HG03175 (cell line): ENCODE data around the gene LHX5.

Experiments used
- ATAC-seq: cut with Tn5 transposase; IDR thresholded peaks from one replicate; pipeline ENCODE4 v1.9.1; 2021; ENCODE audit warnings: mild to moderate bottlenecking, moderate library complexity; ENCODE audit not compliant: unreplicated experiment

The LHX5 gene

DNA sequence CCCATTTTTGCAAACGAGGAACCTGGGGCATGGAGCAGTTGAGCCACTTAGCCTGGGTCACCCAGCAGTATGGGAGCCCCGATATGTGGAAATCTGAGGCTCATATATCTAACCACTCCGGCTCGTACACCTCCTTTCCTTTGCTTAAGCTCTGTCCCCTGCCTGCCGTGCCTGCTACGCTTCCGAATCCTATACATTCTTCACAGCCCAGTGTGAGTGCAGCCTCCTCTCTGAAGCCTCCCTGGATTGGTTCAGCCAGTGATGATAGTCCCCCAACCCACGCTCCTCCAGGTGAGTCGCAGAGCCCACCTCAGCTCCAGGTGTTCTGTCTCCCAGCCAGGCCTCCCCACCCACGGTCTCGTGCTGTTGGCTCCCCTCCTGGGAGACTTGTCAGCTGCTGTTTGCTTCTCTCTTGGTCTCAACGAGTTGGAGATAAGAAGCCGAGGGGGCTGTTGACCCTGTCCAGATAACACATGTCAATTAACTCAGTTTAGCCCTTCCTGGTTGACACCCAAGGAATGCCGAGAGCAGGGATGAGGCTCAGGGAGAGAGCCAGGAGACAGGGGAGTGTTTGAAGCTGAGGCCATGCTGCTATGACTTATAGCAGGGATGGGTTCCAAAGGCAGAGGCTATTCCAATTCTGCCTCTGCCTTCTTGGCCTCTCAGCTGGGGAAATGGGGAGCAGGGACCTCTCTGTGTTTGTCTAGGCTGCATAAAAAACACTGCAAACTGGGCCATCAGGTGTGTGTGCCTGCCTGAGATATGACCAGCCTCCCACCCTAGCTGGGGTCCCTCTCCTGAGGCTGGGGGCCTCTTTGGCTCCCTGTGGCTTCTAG, 30.5 kb downstream of the LHX5 start:
- ATAC-seq = no peak

DNA sequence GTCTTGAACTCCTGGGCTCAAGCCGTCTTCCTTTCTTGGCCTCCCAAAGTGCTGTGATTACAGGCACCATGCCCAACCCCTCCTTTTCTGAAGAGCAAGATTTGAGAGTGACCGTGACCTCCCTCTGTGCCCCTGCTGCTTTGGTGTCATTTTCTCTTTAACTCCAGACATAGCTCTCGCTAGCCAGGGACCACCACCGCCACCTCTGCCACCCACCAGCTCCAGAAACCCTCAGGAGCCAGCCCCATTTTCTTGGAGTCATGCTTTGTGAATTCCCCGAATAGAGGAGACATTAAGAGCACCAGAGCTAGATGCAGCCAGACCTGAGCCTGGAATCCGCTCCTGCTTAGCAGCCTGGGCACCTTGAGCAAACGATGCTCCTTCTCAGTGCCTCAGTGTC, 31.3 kb downstream of the LHX5 start:
- ATAC-seq = no peak

DNA sequence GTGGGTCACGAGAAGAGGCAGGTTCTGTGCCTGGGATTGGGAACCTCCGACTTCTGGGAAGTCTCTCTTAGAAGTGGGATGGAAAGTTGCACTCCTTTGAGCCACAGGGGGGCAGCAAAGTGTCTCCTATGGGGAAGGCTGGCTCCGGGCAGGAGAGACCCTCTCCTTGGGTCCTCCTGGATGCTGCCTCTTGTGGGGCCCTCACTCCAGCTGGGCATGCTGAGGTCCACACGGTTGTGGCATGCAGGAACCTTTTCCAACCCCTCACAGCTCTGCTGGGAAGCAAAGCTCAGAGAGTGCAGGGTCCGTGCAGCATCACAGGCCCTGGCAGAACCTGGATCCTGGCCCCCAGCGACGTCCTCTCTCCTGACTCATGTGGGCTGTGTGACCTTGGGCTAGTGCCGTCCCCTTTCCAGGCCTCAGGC, 32.1 kb downstream of the LHX5 start:
- ATAC-seq = no peak

DNA sequence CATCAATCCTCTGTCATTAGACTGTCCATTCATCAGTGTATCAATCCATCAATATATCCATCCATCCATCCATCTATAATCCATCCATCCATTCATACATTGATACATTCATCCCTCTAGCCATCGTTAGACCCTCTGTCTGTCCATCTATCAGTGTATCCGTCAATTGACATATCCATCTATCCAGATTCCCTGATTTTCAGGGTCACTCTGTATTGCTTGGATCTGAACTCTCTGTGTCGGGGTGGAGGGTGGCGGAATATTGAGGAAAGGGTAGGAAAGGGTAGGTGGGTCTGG, 32.4 kb downstream of the LHX5 start:
- no peak for ATAC-seq

DNA sequence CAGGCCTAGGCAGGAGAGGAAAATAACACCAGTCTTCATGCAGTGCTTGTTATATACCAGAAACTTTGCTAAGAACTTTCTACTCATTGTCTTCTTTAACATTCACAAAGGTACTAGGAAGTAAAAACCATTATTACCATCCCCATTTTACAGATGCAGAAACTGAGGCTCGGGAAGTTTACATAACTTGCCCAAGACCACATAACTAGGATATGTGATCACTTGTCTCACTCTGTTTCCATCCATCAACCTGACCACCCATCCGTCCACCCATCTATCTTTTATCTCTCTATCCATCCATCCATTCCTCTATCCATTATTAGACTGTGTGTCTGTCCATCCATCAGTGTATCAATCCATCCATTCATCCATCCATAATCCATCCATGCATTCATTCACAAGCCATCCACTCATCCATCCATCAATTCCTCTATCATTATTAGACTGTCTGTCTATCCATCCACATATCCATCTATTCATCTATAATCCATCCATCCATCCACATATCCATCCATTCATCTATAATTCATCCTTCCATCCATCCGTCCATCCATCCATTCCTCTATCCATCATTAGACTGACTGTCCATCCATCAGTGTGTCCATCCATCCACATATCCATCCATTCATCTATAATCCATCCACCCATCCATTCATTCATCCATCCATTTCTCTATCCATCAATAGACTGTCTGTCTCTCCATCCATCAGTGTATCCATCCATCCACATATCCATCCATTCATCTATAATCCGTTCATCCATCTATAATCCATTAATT, 33.0 kb downstream of the LHX5 start:
- no peak for ATAC-seq

DNA sequence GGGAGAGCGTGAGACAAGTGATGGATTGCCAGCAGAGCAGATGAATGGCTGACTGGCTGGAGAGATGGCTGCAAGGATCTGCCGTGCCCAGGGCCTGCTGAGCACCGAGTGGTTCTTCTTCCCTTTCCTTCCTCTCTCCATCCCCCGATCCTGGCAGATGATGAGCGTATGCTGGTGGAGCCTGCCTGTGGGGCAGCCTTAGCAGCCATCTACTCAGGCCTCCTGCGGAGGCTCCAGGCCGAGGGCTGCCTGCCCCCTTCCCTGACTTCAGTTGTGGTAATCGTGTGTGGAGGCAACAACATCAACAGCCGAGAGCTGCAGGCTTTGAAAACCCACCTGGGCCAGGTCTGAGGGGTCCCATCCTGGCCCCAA, 34.0 kb downstream of the LHX5 start:
- ATAC-seq = no peak

DNA sequence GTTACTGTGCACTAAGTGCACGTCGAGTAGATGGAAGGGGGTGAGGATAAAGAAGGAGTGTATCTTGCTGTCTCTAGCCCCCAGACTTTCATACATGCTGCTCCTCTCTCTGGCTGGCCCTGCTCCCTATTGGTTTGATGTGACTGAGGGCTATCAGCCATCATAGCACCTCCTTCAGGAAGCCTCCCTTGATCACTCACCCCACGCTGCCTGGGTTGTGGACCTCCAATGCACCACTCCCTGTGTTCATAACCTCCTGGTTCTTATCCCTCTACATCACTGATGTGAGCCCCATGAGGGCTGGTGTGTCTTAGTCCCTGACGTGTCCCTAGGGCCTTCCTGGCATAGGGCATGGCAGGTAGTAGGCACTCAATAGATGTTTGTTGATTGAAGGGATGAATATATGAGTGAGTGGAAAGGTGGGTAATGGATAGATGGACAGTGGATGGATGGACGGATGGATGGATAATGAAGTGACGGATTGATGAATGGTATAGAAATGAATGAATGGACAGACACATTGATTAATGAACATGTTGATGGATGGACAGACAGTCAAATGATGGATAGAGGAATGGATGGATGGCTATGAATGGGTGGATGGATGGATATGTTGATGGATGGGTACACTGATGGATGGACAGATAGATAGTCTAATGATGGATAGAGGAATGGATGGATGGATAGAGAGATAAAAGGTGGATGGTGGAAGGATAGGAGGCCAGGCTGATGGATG, 34.5 kb downstream of the LHX5 start:
- ATAC-seq = no peak

DNA sequence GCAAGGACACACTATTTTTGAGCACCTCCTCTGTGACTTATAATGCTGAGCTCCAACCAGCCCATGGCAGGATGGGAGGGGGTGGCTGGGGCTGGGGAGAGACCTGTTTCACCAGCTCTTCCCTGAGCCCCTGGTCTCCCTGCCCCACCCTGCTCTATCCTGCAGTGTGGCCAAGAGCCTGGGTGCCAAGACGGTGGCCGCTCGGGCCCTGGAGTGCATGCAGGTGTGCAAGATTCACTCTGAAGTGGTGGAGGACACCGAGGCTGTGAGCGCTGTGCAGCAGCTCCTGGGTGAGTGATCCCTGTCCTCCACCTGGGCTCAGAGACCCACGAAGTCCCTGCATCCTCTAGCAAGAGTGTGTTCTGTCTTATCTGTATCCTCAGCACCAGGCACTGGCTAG, 35.1 kb downstream of the LHX5 start:
- ATAC-seq = no peak

DNA sequence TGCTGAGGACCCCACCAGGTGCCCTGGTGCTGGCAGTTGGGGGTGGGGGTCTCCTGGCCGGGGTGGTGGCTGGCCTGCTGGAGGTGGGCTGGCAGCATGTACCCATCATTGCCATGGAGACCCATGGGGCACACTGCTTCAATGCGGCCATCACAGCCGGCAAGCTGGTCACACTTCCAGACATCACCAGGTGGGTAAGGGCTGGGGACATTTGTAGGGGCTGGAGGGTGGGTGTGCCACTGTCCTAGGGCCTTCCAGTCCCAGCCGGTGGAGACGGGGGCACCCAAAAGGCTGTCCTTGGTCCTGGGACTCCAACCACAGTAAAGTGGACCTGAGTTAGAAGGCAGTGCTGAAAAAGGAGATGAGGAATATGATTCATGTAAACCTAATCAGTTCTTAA, 36.3 kb downstream of the LHX5 start:
- no peak for ATAC-seq

DNA sequence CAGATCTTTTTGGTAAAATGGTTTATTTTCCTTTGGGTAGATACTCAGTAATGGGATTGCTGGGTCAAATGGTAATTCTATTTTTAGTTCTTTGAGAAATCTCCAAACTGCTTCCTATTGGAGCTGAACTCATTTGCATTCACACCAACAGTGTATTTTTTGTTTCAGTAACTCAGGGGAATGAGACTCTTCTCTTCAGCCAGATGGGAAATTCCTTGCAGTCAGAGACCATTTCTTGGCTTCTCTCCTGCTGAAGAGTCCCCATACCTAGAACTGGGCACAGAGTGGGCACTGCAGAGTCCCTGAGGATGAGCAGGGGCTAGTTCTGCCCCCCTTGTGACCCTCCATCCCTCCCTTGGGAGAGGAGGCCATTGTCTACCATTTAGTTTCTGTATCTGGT, 38.7 kb downstream of the LHX5 start:
- ATAC-seq = no peak

DNA sequence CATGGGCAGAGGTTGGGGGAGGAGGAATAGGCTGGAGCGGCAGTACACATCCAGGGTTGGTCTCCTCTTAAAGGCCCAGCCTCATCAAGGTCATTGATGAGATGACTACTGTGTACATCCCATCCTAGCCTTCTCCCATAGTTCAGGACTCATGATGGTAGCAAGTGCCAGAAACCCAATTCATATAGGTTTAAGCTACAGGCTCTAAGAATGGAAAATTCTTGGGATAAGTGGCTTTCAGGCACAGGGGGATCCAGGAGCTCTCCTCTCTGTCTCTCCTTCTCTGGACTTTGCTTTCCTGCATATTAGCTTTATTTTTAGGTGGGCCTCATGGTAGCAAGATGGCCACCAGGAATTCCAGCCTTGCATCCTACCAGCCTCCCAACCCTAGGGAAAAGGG, 43.2 kb downstream of the LHX5 start:
- no peak for ATAC-seq

DNA sequence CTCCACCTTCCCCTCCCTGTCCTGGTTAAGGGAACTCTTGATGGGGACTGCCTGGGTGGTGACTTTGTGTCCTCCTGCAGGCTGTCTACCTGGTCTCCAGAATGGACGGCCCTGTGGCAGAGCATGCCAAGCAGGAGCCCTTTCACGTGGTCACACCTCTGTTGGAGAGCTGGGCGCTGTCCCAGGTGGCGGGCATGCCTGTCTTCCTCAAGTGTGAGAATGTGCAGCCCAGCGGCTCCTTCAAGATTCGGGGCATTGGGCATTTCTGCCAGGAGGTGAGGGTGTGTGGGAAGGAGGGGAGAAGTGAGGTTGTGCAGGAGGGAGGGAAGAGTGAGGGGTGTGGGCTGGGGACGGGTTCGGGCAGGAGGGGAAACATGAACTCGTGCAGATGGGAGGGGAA, 43.8 kb downstream of the LHX5 start:
- no peak for ATAC-seq

DNA sequence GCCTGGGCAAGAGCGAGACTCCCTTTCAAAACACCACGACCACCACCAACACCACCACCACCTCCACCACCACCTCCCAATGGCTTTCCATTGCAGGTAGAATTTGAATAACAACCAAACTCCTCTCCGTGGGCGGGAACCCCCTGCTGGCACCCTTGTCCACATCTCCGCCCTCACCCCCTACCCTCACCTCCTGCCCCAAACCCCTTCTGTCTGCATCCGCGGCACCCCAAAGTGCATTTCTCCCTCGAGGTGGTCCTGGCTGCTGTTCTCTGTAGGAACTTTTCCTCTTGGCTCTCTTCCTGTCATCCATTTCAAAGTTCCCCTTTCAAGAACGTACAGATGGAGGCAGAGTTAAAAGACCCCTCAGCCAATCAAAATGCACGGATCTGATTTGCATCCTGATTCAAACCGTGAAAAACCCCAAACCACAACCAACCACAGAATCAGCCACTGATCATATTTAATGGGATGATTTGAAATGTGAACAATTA, 45.7 kb downstream of the LHX5 start:
- ATAC-seq = no peak

DNA sequence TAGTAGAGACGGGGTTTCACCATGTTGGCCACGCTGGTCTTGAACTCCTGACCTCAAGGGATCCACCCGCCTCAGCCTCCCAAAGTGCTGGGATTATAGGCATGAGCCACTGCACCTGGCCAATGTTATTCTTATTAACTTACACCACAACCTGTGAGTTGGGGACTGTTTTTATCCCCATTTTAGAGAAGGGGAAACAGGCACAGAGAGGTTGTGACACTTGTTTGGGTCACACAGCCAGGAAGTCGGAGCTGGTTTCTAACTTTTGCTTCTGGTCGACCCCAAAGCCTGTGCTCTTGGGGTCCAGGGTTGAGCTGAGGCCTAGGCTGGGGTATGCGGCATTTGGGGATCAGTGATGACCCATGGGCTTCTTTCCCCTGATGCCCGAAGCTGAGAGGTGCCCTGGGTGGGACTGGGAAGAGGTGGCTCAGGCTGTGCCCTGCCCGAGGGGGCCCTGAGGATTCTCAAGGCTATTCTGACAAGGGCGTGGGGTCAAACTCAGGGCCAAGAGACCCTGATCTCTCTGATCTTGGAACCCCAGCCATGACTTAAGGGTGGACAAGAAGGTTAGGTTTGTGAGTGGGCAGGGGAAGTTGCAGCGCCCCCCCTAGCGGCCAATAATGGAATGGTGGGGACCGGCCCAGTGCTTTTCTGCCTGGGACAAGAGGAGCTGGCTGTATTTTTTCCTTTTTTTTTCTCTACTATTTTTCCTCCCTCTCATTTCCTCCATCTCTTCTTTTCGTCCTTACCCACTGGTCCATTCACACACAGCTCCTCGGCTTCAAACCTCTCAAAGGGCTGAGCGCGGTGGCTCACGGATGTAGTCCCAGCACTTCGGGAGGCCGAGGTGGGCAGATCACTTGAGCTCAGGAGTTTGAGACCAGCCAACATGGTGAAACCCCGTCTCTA, 46.5 kb downstream of the LHX5 start:
- no peak for ATAC-seq

DNA sequence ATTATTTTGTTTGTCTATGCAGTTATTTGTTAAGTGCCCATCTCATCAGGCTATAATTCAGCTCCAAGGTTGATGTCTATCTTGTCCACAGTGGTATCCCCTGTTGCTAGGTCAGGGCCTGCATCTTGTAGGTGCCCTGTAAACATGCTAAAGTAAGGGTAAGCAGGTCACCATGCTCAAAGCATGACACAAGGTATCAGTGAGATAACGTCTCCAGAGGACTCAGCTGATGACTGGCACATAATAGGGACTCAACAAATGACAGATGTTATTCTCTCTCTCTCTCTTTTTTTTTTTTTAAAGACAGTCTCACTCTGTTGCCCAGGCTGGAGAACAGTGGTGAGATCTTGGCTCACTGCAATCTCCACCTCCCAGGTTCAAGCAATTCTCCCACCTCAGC, 47.2 kb downstream of the LHX5 start:
- no peak for ATAC-seq

DNA sequence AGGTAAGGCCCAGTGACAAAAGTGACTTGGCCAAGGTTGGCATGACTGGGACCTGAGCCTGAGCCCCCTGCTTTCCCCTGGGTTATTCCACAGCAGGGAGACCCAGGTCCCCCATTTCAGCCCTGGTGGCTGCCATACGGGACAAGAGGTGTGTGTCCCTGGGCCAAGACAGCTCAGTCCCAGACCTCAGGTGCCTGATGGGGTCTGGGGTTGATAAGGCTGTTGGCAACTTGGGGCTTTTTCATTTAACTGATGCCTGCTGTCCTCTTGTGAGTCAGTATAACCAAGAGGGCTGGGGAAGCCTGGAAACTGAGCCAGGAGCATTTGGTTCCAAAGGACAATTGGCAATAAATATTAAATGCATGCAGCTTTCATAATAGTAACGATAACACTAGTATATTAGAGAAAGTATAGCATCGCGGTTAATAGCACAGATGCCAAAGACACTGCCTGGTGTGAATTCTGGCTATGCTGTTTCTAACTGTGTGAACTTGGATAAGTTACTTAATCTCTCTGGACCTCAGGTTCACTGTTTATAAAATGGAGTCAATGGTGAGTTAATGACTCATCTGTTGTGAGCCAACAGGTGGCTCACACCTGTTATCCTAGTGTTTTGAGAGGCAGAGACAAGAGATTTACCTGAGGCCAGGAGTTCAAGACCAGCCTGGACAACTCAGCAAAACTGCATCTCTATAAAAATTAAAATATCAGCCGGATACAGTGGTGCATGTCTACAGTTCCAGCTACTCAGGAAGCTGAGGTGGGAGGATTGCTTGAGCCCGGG, 48.6 kb downstream of the LHX5 start:
- ATAC-seq = no peak

DNA sequence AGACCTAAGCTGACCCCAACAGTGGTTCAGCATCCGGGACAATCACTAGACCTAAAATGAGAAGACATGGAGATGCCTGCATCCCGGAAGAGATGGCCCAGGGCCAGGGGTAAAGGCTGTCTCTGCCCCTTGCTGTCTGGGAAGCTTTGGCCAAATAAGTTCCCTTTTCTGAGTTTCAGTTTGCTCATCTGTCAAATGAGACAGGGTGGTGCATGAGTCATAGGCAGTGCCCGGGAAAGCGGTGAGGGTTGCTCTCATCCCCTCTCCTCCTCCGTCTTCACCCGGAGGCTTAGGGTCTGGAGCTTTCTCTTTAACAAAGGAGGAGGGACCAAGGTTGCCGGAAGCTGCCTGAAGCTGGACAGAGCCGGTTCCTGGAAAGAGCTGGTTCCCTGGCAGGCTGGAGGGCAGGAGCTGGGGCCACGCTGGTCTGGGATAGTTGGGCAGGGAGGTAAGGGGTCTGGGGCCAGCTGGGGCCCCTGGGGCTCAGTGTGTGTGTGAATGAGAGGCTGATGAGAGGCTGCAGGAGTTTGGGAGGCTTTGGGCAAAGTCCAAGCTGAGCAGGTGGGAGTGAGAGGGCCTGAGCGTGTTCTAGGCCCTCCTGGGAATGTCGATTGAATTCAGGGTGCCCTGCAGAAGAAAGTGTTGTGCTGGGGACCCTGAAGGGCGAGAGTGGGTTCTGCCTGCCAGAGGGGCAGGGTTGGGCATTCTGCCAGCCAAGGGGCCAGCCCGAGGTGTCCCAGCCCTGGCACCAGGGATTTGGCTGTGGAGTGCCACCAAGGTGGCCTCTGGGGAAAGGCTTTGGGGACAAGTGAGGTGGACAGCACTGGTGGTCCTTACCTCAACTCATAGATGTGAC, 49.4 kb downstream of the LHX5 start, which contains the start of gene SDSL:
Gene SDSL, plus strand, starts transcription at position 351 of the 856 bp plus-strand sequence. CDS start 5,603 bp downstream, outside the sequence.
- peak; percentile 85 for ATAC-seq

DNA sequence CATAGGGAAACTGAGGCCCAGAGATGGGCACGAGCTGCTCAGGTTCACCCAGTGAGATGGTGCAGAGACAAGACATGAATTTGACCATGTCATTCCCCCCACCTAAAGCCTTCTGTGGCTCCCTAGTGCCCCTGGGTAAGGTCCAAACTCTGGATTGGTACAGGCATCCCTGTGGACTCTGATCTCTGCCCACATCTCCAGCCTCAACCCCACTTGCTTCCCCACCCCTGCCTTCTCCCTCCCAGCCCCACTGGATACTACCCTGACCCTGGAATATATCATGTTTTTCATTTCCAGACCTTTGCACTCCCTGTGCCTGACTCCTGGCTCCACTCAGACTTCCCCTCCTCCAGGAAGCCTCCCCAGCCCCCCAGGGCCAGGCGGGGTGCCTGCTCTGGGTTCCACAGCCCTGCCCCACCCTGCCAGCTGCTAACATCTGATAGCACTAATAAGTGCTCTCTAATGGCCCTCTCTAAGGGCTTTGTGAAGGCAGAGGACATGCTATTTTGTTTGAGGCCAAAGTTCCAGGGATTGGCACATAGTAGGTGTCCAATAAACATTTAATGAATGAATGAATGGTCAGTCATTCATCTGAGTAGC, 50.6 kb downstream of the LHX5 start:
- ATAC-seq = no peak
